H9 (cell line): ENCODE results near the gene ERMP1. TPM values are rescaled to one million over a fixed set of nuclear protein-coding genes. Genes with fewer than 3 reads are reported as not detected.

Experiments used
- DNase-seq: peaks from one replicate; pipeline ENCODE4 v3.0.0-alpha.2; 2017
- H2AFZ ChIP-seq: one replicate; pipeline ENCODE4 v1.6.1; 2013; ENCODE audit warnings: mild to moderate bottlenecking, low read length, control low read depth, moderate library complexity
- H2AK5ac ChIP-seq: 2 replicates; pipeline ENCODE4 v1.6.1; 2013; ENCODE audit warnings: low read length, control low read depth, mixed read lengths; ENCODE audit not compliant: insufficient read length
- H2BK120ac ChIP-seq: one replicate; pipeline ENCODE4 v1.6.1; 2013; ENCODE audit warnings: low read depth, mild to moderate bottlenecking, low read length, control low read depth, inconsistent platforms; ENCODE audit not compliant: poor library complexity, severe bottlenecking
- H2BK12ac ChIP-seq: 2 replicates; pipeline ENCODE4 v1.6.1; 2013; ENCODE audit warnings: low read length, control low read depth, mixed read lengths, low read depth; ENCODE audit not compliant: insufficient read length
- H2BK15ac ChIP-seq: 2 replicates; pipeline ENCODE4 v1.6.1; 2013; ENCODE audit warnings: low read depth, low read length, control low read depth
- H2BK20ac ChIP-seq: one replicate; pipeline ENCODE4 v1.6.1; 2013; ENCODE audit warnings: low read depth, mild to moderate bottlenecking, low read length, control low read depth, inconsistent platforms; ENCODE audit not compliant: poor library complexity, severe bottlenecking
- H2BK5ac ChIP-seq: 2 replicates; pipeline ENCODE4 v1.6.1; 2013; ENCODE audit warnings: low read length, control low read depth, mixed read lengths; ENCODE audit not compliant: insufficient read length
- H3K14ac ChIP-seq: 2 replicates; pipeline ENCODE4 v1.6.1; 2013; ENCODE audit warnings: low read length, control low read depth; ENCODE audit not compliant: insufficient read depth
- H3K18ac ChIP-seq: 2 replicates; pipeline ENCODE4 v1.6.1; 2013; ENCODE audit warnings: low read depth, mild to moderate bottlenecking, mixed read lengths, low read length, control low read depth; ENCODE audit not compliant: insufficient read length
- H3K23ac ChIP-seq: 2 replicates; pipeline ENCODE4 v1.6.1; 2013; ENCODE audit warnings: low read length, control low read depth, mixed read lengths, low read depth; ENCODE audit not compliant: insufficient read length
- H3K23me2 ChIP-seq: 2 replicates; pipeline ENCODE4 v1.6.1; 2013; ENCODE audit warnings: low read depth, mild to moderate bottlenecking, mixed read lengths, low read length, control low read depth; ENCODE audit not compliant: insufficient read length, poor library complexity, severe bottlenecking
- H3K27ac ChIP-seq: 2 replicates; pipeline ENCODE4 v1.5.1; 2013; ENCODE audit warnings: low read length, control low read depth, mixed read lengths, low read depth; ENCODE audit not compliant: insufficient read length
- H3K27me3 ChIP-seq: 2 replicates; pipeline ENCODE4 v1.6.1; 2013; ENCODE audit warnings: low read length, control low read depth, inconsistent platforms; ENCODE audit not compliant: insufficient read depth
- H3K4ac ChIP-seq: 2 replicates; pipeline ENCODE4 v1.6.1; 2013; ENCODE audit warnings: low read depth, mild to moderate bottlenecking, control low read depth, inconsistent platforms, low read length, moderate library complexity
- H3K4me1 ChIP-seq: 2 replicates; pipeline ENCODE4 v1.6.1; 2013; ENCODE audit warnings: low read length, control low read depth, inconsistent platforms; ENCODE audit not compliant: insufficient read depth
- H3K4me2 ChIP-seq: 2 replicates; pipeline ENCODE4 v1.6.1; 2013; ENCODE audit warnings: low read length, control low read depth, mixed read lengths; ENCODE audit not compliant: insufficient read length, insufficient read depth
- H3K56ac ChIP-seq: 2 replicates; pipeline ENCODE4 v1.6.1; 2013; ENCODE audit warnings: low read depth, mild to moderate bottlenecking, mixed read lengths, low read length, control low read depth; ENCODE audit not compliant: insufficient read length
- H3K79me1 ChIP-seq: 2 replicates; pipeline ENCODE4 v1.6.1; 2013; ENCODE audit warnings: low read depth, mild to moderate bottlenecking, moderate library complexity, low read length, control low read depth, inconsistent platforms; ENCODE audit not compliant: insufficient read depth, poor library complexity, severe bottlenecking
- H3K79me2 ChIP-seq: 2 replicates; pipeline ENCODE4 v1.6.1; 2013; ENCODE audit warnings: low read length, control low read depth, inconsistent platforms; ENCODE audit not compliant: insufficient read depth
- H3K9ac ChIP-seq: 2 replicates; pipeline ENCODE4 v1.6.1; 2013; ENCODE audit warnings: low read length, control low read depth, mixed read lengths; ENCODE audit not compliant: insufficient read length; ENCODE audit errors: extremely low read depth
- H3K9me3 ChIP-seq: one replicate; pipeline ENCODE4 v1.6.1; 2013; ENCODE audit warnings: low read depth, low read length, inconsistent platforms; ENCODE audit not compliant: control insufficient read depth
- H3T11ph ChIP-seq: one replicate; pipeline ENCODE4 v1.6.1; 2013; ENCODE audit warnings: mild to moderate bottlenecking, low read length, control low read depth, inconsistent platforms
- H4K20me1 ChIP-seq: one replicate; pipeline ENCODE4 v1.6.1; 2013; ENCODE audit not compliant: control insufficient read depth, insufficient read length, insufficient read depth
- H4K5ac ChIP-seq: 2 replicates; pipeline ENCODE4 v1.6.1; 2013; ENCODE audit warnings: low read depth, mild to moderate bottlenecking, mixed read lengths, low read length, control low read depth; ENCODE audit not compliant: insufficient read length
- H4K8ac ChIP-seq: replicated peaks from 2 replicates; pipeline ENCODE4 v1.6.1; 2013; ENCODE audit warnings: low read length, control low read depth, mixed read lengths, low read depth; ENCODE audit not compliant: insufficient read length
- H4K91ac ChIP-seq: 2 replicates; pipeline ENCODE4 v1.6.1; 2013; ENCODE audit warnings: low read depth, mild to moderate bottlenecking, moderate library complexity, mixed read lengths, low read length, control low read depth; ENCODE audit not compliant: insufficient read length
- H3K27ac Mint-ChIP-seq, 3 experiments: 2 replicates in 2 of 3; 3 replicates in 1 of 3; pipeline ENCODE4 v1.8.0; 2020 to 2021; ENCODE audit warnings: mixed read lengths in 3 of 3, mild to moderate bottlenecking in 1 of 3, moderate library complexity in 1 of 3
- H3K27me3 Mint-ChIP-seq: 2 replicates; pipeline ENCODE4 v1.8.0; 2021; ENCODE audit warnings: low read depth, mild to moderate bottlenecking, moderate library complexity, mixed read lengths
- H3K36me3 Mint-ChIP-seq, 3 experiments: 2 replicates in 2 of 3; 3 replicates in 1 of 3; pipeline ENCODE4 v1.8.0; 2020 to 2021; ENCODE audit warnings: low read depth in 3 of 3, mixed read lengths in 3 of 3; ENCODE audit not compliant: insufficient read depth in 1 of 3
- H3K4me1 Mint-ChIP-seq, 2 experiments: 2 replicates each; pipeline ENCODE4 v1.8.0; 2020; ENCODE audit warnings: mixed read lengths in 2 of 2
- H3K4me3 Mint-ChIP-seq, 2 experiments: 2 replicates in 1 of 2; 3 replicates in 1 of 2; pipeline ENCODE4 v1.8.0; 2020 to 2021; ENCODE audit warnings: mild to moderate bottlenecking in 2 of 2, mixed read lengths in 2 of 2, moderate library complexity in 1 of 2
- H3K9me3 Mint-ChIP-seq, 2 experiments: 2 replicates in 1 of 2; 3 replicates in 1 of 2; pipeline ENCODE4 v1.8.0; 2020; ENCODE audit warnings: mild to moderate bottlenecking in 2 of 2, mixed read lengths in 2 of 2, moderate library complexity in 1 of 2
- CTCF ChIP-seq: fragments of 200-600 bp; sonication (generic); conservative IDR thresholded peaks from 3 replicates; pipeline ENCODE4 v1.8.0; 2021; ENCODE audit warnings: antibody characterized with exemption, mild to moderate bottlenecking
- WGBS: extraction: QIAGEN DNeasy Blood & Tissue Kit; methylation state at CpG from one replicate; pipeline ENCODE4 v1.1.7; 2013; ENCODE audit warnings: missing lambda C conversion rate, low lambda C conversion rate, mixed read lengths; ENCODE audit not compliant: insufficient read length; ENCODE audit errors: extremely low coverage; 5-methylcytosine and 5-hydroxymethylcytosine counted together
- total RNA-seq: library from RNA; stranded (reverse); gene quantifications from 2 replicates; pipeline ENCODE4 v1.2.1, GENCODE V29; 2021

The ERMP1 gene
- total RNA-seq, 1 experiment from 2014 or later, result 20.2 TPM

- H3K14ac ChIP-seq, result no peak overlapping the region
Observed at GRCh38 chr9:5864446-5864845, 31.5 kb upstream of the ERMP1 start.

More at GRCh38 chr9:5864446-5864845, 31.5 kb upstream of the ERMP1 start:
- Histone ChIP-seq H3K27me3 (no peaks in the 10 kb centered on the region), H3K4ac (no peak overlapping the region), H2AFZ (no peak overlapping the region), H3K23ac (no peak overlapping the region), H2AK5ac (no peak overlapping the region), H3T11ph (no peak overlapping the region), H3K9me3 (no peaks in the 10 kb centered on the region), H3K18ac (no peak overlapping the region), H3K4me2 (no peak overlapping the region), H4K5ac (no peak overlapping the region), H2BK5ac (no peak overlapping the region), H3K9ac (no peak overlapping the region), H3K27ac (no peak overlapping the region), H3K56ac (no peak overlapping the region), H2BK20ac (no peak overlapping the region), H4K20me1 (no peaks in the 10 kb centered on the region), H3K4me1 (no peaks in the 10 kb centered on the region), H4K8ac (no peak overlapping the region), H3K23me2 (no peaks in the 10 kb centered on the region), H2BK15ac (no peak overlapping the region), H3K79me2 (no peaks in the 10 kb centered on the region), H3K79me1 (no peaks in the 10 kb centered on the region), H4K91ac (no peak overlapping the region), H2BK120ac (no peak overlapping the region), H2BK12ac (no peak overlapping the region)
- no peak for TF ChIP-seq CTCF
- WGBS, result no CpG with 5 or more reads among the region's 4 CpGs
- H3K4me3 Mint-ChIP-seq, result no peak overlapping the region
- no peak for DNase-seq
- H3K27ac Mint-ChIP-seq, result no peak overlapping the region
- H3K27me3 Mint-ChIP-seq, result no peaks in the 10 kb centered on the region; the same call in 1 of the 2 replicates
- no peaks in the 10 kb centered on the region for H3K36me3 Mint-ChIP-seq
- H3K9me3 Mint-ChIP-seq, result no peaks in the 10 kb centered on the region
- peaks cover 6 to 15% of the 10 kb centered on the region in 2 experiments for H3K4me1 Mint-ChIP-seq
